Measurements from ENCODE around the gene FAM24B.
"Not testable (repeated sequence)": the region's sequence is repeated elsewhere in the genome, so short reads cannot be mapped to it uniquely, and the experiment has no call there.

GRCh38 chr10:122903861-122904260, 24.5 kb upstream of the FAM24B start:
- not testable (repeated sequence) for TF ChIP-seq CTCF (IDR thresholded peaks at IDR 0.05; ENCODE audit: insufficient read depth, low read depth, low read length); EZH2 (IDR thresholded peaks at IDR 0.05; ENCODE audit: insufficient read depth, low read length)
